ENCODE data around the gene MYDGF.

Gene MYDGF

DNA sequence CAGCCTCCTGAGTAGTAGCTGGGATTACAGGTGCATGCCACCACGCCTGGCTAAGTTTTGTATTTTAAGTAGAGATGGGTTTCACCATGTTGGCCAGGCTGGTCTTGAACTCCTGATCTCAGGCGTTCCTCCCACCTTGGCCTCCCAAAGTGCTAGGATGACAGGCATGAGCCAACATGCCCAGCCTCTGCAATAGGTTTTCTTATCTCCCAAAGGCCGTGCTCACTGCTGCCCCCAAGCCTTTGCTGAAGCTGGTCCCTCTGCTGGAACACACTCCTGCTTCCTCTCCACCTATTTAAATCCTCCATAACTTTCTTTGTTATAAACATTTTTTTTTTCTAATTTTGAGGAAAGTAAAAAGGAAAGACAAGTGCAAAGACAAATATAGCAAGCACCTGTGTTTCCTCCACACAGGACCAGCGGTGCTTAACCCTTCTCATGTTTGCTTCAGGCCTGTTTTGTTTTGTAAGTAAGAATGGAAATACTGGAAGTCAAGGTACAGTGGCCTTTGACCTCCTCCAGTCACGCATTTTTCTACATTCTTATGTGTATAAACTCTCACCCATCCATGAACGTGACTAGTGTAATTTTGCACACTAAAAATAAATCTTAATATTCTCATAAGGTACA is 45.3 kb downstream of the MYDGF start (continued):
- no peak for TF ChIP-seq ZBTB7A (tag by site-specific recombination; IDR thresholded peaks at IDR 0.05; ENCODE audit: low read depth)
- no peak for TF ChIP-seq INSM2 (tag by site-specific recombination; IDR thresholded peaks at IDR 0.05)
- no peak for TF ChIP-seq ZNF837 (tag by site-specific recombination; IDR thresholded peaks at IDR 0.05)
- no peak for TF ChIP-seq ZNF394 (tag by site-specific recombination; IDR thresholded peaks at IDR 0.05; ENCODE audit: borderline replicate concordance)
- no peak for TF ChIP-seq ZNF521 (tag by site-specific recombination; IDR thresholded peaks at IDR 0.05)
- peak; percentile 35; the same call in 1 of the 2 replicates for TF ChIP-seq ZBTB8A (tag by site-specific recombination; IDR thresholded peaks at IDR 0.05)
- TF ChIP-seq ZNF600 (tag by site-specific recombination; IDR thresholded peaks at IDR 0.05): no peak
- TF ChIP-seq, protein P1, sequence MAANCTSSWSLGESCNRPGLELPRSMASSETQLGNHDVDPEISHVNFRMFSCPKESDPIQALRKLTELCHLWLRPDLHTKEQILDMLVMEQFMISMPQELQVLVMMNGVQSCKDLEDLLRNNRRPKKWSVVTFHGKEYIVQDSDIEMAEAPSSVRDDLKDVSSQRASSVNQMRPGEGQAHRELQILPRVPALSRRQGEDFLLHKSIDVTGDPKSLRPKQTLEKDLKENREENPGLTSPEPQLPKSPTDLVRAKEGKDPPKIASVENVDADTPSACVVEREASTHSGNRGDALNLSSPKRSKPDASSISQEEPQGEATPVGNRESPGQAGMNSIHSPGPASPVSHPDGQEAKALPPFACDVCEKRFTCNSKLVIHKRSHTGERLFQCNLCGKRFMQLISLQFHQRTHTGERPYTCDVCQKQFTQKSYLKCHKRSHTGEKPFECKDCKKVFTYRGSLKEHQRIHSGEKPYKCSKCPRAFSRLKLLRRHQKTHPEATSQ (tag by site-specific recombination; IDR thresholded peaks at IDR 0.05): no peak
- TF ChIP-seq ZSCAN30 (tag by site-specific recombination; IDR thresholded peaks at IDR 0.05): 0 out of 2 replicates have a peak, but pooled peaks have one; percentile 12
- TF ChIP-seq ZNF513 (tag by site-specific recombination; IDR thresholded peaks at IDR 0.05): no peak
- TF ChIP-seq, protein P2, sequence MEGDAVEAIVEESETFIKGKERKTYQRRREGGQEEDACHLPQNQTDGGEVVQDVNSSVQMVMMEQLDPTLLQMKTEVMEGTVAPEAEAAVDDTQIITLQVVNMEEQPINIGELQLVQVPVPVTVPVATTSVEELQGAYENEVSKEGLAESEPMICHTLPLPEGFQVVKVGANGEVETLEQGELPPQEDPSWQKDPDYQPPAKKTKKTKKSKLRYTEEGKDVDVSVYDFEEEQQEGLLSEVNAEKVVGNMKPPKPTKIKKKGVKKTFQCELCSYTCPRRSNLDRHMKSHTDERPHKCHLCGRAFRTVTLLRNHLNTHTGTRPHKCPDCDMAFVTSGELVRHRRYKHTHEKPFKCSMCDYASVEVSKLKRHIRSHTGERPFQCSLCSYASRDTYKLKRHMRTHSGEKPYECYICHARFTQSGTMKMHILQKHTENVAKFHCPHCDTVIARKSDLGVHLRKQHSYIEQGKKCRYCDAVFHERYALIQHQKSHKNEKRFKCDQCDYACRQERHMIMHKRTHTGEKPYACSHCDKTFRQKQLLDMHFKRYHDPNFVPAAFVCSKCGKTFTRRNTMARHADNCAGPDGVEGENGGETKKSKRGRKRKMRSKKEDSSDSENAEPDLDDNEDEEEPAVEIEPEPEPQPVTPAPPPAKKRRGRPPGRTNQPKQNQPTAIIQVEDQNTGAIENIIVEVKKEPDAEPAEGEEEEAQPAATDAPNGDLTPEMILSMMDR (tag by site-specific recombination; IDR thresholded peaks at IDR 0.05): peak; percentile 70
- no peak for TF ChIP-seq KLF10 (tag by site-specific recombination; IDR thresholded peaks at IDR 0.05)
- TF ChIP-seq SP7 (tag by site-specific recombination; IDR thresholded peaks at IDR 0.05): peak; percentile 49; the same call in 1 of the 2 replicates
- no peak for TF ChIP-seq ZNF510 (tag by site-specific recombination; IDR thresholded peaks at IDR 0.05; ENCODE audit: insufficient replicate concordance)
- TF ChIP-seq ZNF660 (tag by site-specific recombination; IDR thresholded peaks at IDR 0.05): peak; percentile 54; the same call in 1 of the 2 replicates
- no peak for TF ChIP-seq GLIS2 (tag by site-specific recombination; IDR thresholded peaks at IDR 0.05)
- TF ChIP-seq PATZ1 (tag by site-specific recombination; IDR thresholded peaks at IDR 0.05): peak; percentile 58
- no peak for TF ChIP-seq ZNF37A (tag by site-specific recombination; IDR thresholded peaks at IDR 0.05)
- no peak for TF ChIP-seq ZNF114 (tag by site-specific recombination; IDR thresholded peaks at IDR 0.05)
- TF ChIP-seq ZSCAN23 (tag by site-specific recombination; IDR thresholded peaks at IDR 0.05): peak; percentile 56; the same call in 1 of the 2 replicates
- TF ChIP-seq ZNF292 (tag by site-specific recombination; IDR thresholded peaks at IDR 0.05; ENCODE audit: borderline replicate concordance, low read depth): no peak
- TF ChIP-seq ZNF266 (tag by site-specific recombination; IDR thresholded peaks at IDR 0.05; ENCODE audit: low read depth): no peak
- TF ChIP-seq ZNF561 (tag by site-specific recombination; IDR thresholded peaks at IDR 0.05; ENCODE audit: borderline replicate concordance): 0 out of 2 replicates have a peak, but pooled peaks have one; percentile 42
- no peak for TF ChIP-seq SCRT2 (tag by site-specific recombination; IDR thresholded peaks at IDR 0.05)
- TF ChIP-seq ZNF768 (tag by site-specific recombination; IDR thresholded peaks at IDR 0.05): no peak
- TF ChIP-seq ZNF843 (tag by site-specific recombination; IDR thresholded peaks at IDR 0.05): no peak
- TF ChIP-seq ZNF792 (tag by site-specific recombination; IDR thresholded peaks at IDR 0.05): 0 out of 2 replicates have a peak, but pooled peaks have one; percentile 32
- TF ChIP-seq, protein P3, sequence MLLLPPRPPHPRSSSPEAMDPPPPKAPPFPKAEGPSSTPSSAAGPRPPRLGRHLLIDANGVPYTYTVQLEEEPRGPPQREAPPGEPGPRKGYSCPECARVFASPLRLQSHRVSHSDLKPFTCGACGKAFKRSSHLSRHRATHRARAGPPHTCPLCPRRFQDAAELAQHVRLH (tag by site-specific recombination; IDR thresholded peaks at IDR 0.05): peak; percentile 90
- no peak for TF ChIP-seq ZNF654 (tag by site-specific recombination; IDR thresholded peaks at IDR 0.05; ENCODE audit: low read depth)
- 0 out of 2 replicates have a peak, but pooled peaks have one; percentile 22 for TF ChIP-seq ZNF366 (tag by site-specific recombination; conservative IDR thresholded peaks at IDR 0.05)
- TF ChIP-seq GLI2 (tag by site-specific recombination; IDR thresholded peaks at IDR 0.05; ENCODE audit: borderline replicate concordance, low read depth): no peak
- no peak for TF ChIP-seq ZBTB21 (tag by site-specific recombination; IDR thresholded peaks at IDR 0.05)
